C4-2B (cell line): ENCODE results near the gene COL23A1.

Experiments used
- ZFX ChIP-seq: fragments of 450-650 bp; IDR thresholded peaks from 2 replicates; pipeline ENCODE4 v1.6.1; 2017
- TF ChIP-seq, protein P1 (sequence below): fragments of 450-650 bp; conservative IDR thresholded peaks from 2 replicates; pipeline ENCODE4 v1.5.1; 2017; ENCODE audit warnings: mild to moderate bottlenecking

GRCh38 chr5:178464431-178465048 lies 125.7 kb downstream of the COL23A1 start:
- TF ChIP-seq, protein P1, sequence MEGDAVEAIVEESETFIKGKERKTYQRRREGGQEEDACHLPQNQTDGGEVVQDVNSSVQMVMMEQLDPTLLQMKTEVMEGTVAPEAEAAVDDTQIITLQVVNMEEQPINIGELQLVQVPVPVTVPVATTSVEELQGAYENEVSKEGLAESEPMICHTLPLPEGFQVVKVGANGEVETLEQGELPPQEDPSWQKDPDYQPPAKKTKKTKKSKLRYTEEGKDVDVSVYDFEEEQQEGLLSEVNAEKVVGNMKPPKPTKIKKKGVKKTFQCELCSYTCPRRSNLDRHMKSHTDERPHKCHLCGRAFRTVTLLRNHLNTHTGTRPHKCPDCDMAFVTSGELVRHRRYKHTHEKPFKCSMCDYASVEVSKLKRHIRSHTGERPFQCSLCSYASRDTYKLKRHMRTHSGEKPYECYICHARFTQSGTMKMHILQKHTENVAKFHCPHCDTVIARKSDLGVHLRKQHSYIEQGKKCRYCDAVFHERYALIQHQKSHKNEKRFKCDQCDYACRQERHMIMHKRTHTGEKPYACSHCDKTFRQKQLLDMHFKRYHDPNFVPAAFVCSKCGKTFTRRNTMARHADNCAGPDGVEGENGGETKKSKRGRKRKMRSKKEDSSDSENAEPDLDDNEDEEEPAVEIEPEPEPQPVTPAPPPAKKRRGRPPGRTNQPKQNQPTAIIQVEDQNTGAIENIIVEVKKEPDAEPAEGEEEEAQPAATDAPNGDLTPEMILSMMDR, result no peak
- no peak for TF ChIP-seq ZFX
